Astrocyte of the cerebellum (primary cell): ENCODE measurements around the gene TAF11L14.

Source experiments
- DNase-seq: peaks from one replicate; pipeline ENCODE4 v3.0.0-alpha.2; 2011; ENCODE audit warnings: low read depth
- H3K4me3 ChIP-seq: 2 replicates; pipeline ENCODE4 v1.5.1; 2011; ENCODE audit warnings: mild to moderate bottlenecking, low read depth, low read length, moderate library complexity
- in situ Hi-C: cut with HindIII; loops from 2 replicates; pipeline ENCODE4 v1.10.0; 2017; ENCODE audit warnings: low sequenced_read_pairs
- TF ChIP-seq, protein P1 (sequence below): IDR thresholded peaks from 2 replicates; pipeline ENCODE4 v1.5.1; 2012; ENCODE audit warnings: low read length, low read depth, moderate library complexity, mild to moderate bottlenecking; ENCODE audit errors: missing control alignments

The TAF11L14 gene

DNA sequence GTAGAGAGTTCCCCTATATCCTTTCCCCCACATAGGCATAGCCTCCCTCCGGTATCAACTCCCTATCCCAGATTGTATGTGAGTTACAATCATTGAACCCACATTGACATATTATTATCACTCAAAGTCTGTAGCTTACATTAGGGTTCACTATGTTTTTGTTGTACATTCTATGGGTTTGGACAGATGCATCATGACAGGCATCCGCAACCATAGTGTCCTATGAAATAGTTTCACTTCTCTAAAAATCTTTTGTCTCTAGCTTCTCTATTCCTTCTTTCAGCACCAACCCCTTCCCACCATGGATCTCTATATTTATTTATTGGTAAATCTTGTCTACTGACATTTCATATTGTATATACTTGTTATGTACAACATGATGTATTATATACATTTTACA is 31.6 kb downstream of the TAF11L14 start:
- TF ChIP-seq, protein P1, sequence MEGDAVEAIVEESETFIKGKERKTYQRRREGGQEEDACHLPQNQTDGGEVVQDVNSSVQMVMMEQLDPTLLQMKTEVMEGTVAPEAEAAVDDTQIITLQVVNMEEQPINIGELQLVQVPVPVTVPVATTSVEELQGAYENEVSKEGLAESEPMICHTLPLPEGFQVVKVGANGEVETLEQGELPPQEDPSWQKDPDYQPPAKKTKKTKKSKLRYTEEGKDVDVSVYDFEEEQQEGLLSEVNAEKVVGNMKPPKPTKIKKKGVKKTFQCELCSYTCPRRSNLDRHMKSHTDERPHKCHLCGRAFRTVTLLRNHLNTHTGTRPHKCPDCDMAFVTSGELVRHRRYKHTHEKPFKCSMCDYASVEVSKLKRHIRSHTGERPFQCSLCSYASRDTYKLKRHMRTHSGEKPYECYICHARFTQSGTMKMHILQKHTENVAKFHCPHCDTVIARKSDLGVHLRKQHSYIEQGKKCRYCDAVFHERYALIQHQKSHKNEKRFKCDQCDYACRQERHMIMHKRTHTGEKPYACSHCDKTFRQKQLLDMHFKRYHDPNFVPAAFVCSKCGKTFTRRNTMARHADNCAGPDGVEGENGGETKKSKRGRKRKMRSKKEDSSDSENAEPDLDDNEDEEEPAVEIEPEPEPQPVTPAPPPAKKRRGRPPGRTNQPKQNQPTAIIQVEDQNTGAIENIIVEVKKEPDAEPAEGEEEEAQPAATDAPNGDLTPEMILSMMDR = no peak
- no peak for DNase-seq
- no peak overlapping the region for H3K4me3 ChIP-seq
- in situ Hi-C loops = no loop called here

DNA sequence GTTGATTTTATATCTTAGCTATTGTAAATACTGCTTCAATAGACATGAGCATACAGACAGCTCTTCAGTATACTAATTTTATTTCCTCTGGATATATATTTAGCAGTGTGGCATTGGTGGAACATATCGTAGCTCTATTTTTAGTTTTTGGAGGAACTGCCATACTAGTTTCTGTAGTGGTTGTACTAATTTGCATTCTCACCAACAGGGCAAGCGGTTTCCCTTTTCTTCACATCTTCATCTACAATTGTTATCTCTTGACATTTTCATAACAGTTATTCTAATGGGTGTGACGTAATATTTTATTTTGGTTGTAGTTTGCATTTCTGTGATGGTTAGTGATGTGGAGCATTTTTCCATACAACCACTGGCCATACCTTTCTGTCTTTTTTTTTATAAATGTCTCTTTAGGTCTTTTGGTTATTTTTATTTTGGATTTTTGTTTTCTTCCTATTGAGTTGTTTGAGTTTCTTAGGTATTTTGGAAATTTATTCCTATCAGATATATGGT is 32.5 kb downstream of the TAF11L14 start:
- no peak for DNase-seq
- TF ChIP-seq, protein P1 = no peak
- H3K4me3 ChIP-seq = no peak overlapping the region
- in situ Hi-C loops = no loop called here

DNA sequence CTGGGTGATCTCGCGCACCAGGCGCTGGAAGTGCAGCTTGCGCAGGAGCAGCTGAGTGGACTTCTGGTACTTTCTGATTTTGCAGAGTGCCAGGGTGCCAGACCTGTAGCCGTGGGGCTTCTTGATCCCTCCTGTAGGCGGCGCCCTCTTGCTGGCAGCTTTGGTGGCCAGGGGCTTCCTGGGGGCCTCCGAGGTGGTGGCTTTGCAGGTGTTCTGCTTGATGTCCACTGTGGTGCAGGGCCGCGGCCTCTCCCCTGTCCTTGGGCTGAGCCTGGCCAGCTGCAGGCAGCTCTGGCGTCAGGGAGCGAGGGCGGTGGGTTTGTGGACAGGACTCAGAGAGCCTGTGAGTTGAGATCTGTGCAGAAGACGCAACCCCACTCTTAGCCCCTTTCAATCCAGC is 36.1 kb downstream of the TAF11L14 start:
- no peak for DNase-seq
- TF ChIP-seq, protein P1 = no peak
- in situ Hi-C loops = no loop called here
- H3K4me3 ChIP-seq = no peak overlapping the region

DNA sequence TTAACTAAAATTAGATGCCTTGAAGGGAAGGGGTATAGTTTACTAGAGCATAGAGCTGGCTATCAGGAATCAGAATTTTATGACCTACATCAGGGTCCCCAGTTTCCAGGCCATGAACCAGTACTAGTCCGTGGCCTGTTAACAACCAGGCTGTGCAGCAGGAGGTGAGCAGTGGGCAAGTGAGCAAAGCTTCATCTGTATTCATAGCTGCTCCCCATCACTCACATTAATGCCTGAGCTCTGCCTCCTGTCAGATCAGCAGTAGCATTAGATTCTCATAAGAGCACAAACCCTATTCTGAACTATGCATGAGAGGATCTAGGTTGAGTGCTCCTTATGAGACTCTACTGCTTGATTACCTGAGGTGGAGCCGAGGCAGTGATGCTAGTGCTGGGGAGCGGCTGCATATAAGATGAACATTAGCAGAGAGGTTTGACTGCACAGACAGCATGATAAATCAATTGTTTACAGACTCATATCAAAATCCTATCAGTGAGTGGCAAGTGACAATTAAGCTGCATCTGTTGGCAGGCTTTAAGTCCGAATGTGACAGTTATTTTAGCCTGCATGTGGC is 44.6 kb downstream of the TAF11L14 start:
- DNase-seq = no peak
- TF ChIP-seq, protein P1 = no peak
- no peak overlapping the region for H3K4me3 ChIP-seq
- in situ Hi-C loops = no loop called here

DNA sequence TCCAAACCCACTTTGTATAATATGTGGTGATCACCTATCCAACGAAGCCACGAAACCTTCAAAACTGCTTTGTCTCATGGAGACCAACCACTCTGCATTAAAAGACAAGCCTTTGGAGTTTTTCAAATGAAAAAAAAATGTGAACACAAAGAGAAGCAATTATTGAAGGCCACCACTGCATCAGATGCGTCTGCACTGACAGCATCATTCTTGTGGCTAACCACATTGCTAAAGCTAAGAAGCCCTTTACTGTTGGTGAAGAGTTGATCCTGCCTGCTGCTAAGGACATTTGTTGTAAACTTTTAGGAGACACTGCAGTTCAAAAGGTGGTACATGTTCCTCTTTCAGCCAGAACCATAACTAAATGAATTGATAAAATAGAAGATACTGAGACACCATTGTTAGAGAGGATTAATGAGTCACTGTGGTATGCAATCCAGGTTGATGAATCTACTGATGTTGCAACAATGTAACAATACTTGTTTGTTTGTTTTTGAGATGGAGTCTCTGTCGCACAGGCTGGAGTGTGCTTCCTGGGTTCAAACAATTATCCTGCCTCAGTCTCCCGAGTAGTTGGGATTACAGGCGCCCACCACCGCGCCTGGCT is 45.4 kb downstream of the TAF11L14 start:
- no peak for DNase-seq
- in situ Hi-C loops = no loop called here
- H3K4me3 ChIP-seq = no peak overlapping the region
- TF ChIP-seq, protein P1 = no peak

DNA sequence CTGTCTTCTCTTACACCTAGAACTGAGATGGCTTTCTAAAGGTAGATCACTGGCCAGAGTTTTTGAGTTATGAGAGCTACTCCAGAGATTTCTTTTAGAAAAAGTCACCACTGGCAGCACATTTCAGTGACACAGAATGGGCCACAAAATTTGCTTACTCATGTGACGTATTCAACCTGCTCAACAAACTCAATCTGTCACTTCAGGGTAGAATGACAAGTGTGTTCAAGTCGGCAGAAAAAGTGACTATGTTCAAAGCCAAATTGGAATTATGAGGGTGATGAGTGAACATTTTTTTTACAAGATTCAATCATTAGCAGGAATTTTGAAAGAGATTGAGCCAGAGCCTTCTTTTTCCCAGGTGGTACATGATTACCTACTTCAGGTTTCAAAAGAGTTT is 46.5 kb downstream of the TAF11L14 start:
- H3K4me3 ChIP-seq = no peak overlapping the region
- TF ChIP-seq, protein P1 = no peak
- no peak for DNase-seq
- in situ Hi-C loops = no loop called here
